ENCODE measurements around the gene CLCA2. TPM values are rescaled to one million over a fixed set of nuclear protein-coding genes. Genes with fewer than 3 reads are reported as not detected.

CLCA2 gene
- 32.0 TPM for total RNA-seq

GRCh38 chr1:86423873-86424272 is at the start of gene CLCA2:
Gene CLCA2, plus strand, starts transcription at chr1:86424171. Its CDS starts 77 bp downstream, at chr1:86424248.
- DNase-seq, result no peak

GRCh38 chr1:86375688-86376087 is 48.3 kb upstream of the CLCA2 start:
- DNase-seq, result no peak

GRCh38 chr1:86377341-86377740 is 46.6 kb upstream of the CLCA2 start:
- DNase-seq, result no peak

GRCh38 chr1:86378813-86379212 is 45.2 kb upstream of the CLCA2 start:
- DNase-seq, result no peak

GRCh38 chr1:86380257-86380861 is 43.6 kb upstream of the CLCA2 start:
- peak; percentile 88 for DNase-seq

- no peak for DNase-seq
These were observed 42.7 kb upstream of the CLCA2 start for GRCh38 chr1:86381223-86381622.

GRCh38 chr1:86382878-86383277 is 41.1 kb upstream of the CLCA2 start:
- no peak for DNase-seq

- DNase-seq, result no peak
These were observed 35.9 kb upstream of the CLCA2 start for GRCh38 chr1:86387916-86388627.

- DNase-seq, result no peak
These were observed 35.2 kb upstream of the CLCA2 start for GRCh38 chr1:86388777-86389176.

GRCh38 chr1:86389307-86389706 is 34.7 kb upstream of the CLCA2 start:
- no peak for DNase-seq

GRCh38 chr1:86394416-86394815 is 29.6 kb upstream of the CLCA2 start:
- peak; percentile 6 for DNase-seq

GRCh38 chr1:86395751-86396497 is 28.0 kb upstream of the CLCA2 start, which contains the start of gene ODF2L:
Gene ODF2L, minus strand, starts transcription at chr1:86396323. Its CDS starts 9,296 bp downstream, at chr1:86387027.
- peak; percentile 82 for DNase-seq

GRCh38 chr1:86396498-86396890 is 27.5 kb upstream of the CLCA2 start:
- no peak for DNase-seq

GRCh38 chr1:86409416-86410021 is 14.5 kb upstream of the CLCA2 start:
- no peak for DNase-seq

GRCh38 chr1:86410879-86411278 is 13.1 kb upstream of the CLCA2 start:
- no peak for DNase-seq

- DNase-seq, result no peak
These were observed 7.6 kb upstream of the CLCA2 start for GRCh38 chr1:86416343-86416742.

GRCh38 chr1:86419277-86419903 is 4.6 kb upstream of the CLCA2 start:
- DNase-seq, result no peak

GRCh38 chr1:86421601-86422280 is 2.2 kb upstream of the CLCA2 start:
- DNase-seq, result no peak

- no peak for DNase-seq
These were observed 498 bp upstream of the CLCA2 start for GRCh38 chr1:86423473-86423872.

GRCh38 chr1:86429122-86429725 is 5.3 kb downstream of the CLCA2 start:
- DNase-seq, result no peak

- peak; percentile 68 for DNase-seq
These were observed 5.9 kb downstream of the CLCA2 start for GRCh38 chr1:86429835-86430234.

Data from skin of body (tissue), 2 donors.